Measurements from ENCODE around the gene BBOX1.

The BBOX1 gene

GRCh38 chr11:27013781-27014361 lies 26.7 kb upstream of the BBOX1 start:
- DNase-seq (ENCODE audit: insufficient read length, low spot score) (no peak), FAIRE-seq (no peak)
- TF ChIP-seq CTCF (IDR thresholded peaks at IDR 0.05; ENCODE audit: insufficient read depth, missing control alignments) = no peak

GRCh38 chr11:27018902-27019529 lies 21.6 kb upstream of the BBOX1 start:
- DNase-seq (ENCODE audit: insufficient read length, low spot score) = no peak
- no peak for FAIRE-seq
- TF ChIP-seq CTCF (IDR thresholded peaks at IDR 0.05; ENCODE audit: insufficient read depth, missing control alignments) = no peak

- no peak for FAIRE-seq
- TF ChIP-seq CTCF (IDR thresholded peaks at IDR 0.05; ENCODE audit: insufficient read depth, missing control alignments) = no peak
- DNase-seq (ENCODE audit: insufficient read length, low spot score) = no peak
Measured at GRCh38 chr11:27020751-27021150, 19.9 kb upstream of the BBOX1 start.

- TF ChIP-seq CTCF (IDR thresholded peaks at IDR 0.05; ENCODE audit: insufficient read depth, missing control alignments) = no peak
- FAIRE-seq (no peak), DNase-seq (ENCODE audit: insufficient read length, low spot score) (no peak)
Measured at GRCh38 chr11:27022659-27023251, 17.9 kb upstream of the BBOX1 start.

- FAIRE-seq (no peak), DNase-seq (ENCODE audit: insufficient read length, low spot score) (no peak)
- TF ChIP-seq CTCF (IDR thresholded peaks at IDR 0.05; ENCODE audit: insufficient read depth, missing control alignments) = no peak
Measured at GRCh38 chr11:27024865-27025264, 15.8 kb upstream of the BBOX1 start.

- no peak for FAIRE-seq
- no peak for DNase-seq (ENCODE audit: insufficient read length, low spot score)
- no peak for TF ChIP-seq CTCF (IDR thresholded peaks at IDR 0.05; ENCODE audit: insufficient read depth, missing control alignments)
Measured at GRCh38 chr11:27025312-27025955, 15.2 kb upstream of the BBOX1 start.

All from D721Med (cell line).